G401 (cell line): ENCODE data around the gene MKLN1. TPM values are rescaled to one million over a fixed set of nuclear protein-coding genes. Genes with fewer than 3 reads are reported as not detected.
"Not testable (repeated sequence)": the region's sequence is repeated elsewhere in the genome, so short reads cannot be mapped to it uniquely, and the experiment has no call there.

ENCODE experiments used
- DNase-seq: peaks from one replicate; pipeline ENCODE4 v3.0.0-alpha.2; 2015; ENCODE audit warnings: low spot score
- in situ Hi-C: cut with HindIII; loops from 2 replicates; pipeline ENCODE4 v1.10.0; 2016; ENCODE audit warnings: low sequenced_read_pairs, mixed read lengths
- total RNA-seq: library from RNA; depleted of rRNA; stranded (reverse); fragments of >200 nt; shearing (Covaris generic); gene quantifications from 2 replicates; pipeline ENCODE4 v1.2.3, GENCODE V29; 2014

The MKLN1 gene
- total RNA-seq, 1 experiment from 2014 or later: 37.5 TPM

DNA sequence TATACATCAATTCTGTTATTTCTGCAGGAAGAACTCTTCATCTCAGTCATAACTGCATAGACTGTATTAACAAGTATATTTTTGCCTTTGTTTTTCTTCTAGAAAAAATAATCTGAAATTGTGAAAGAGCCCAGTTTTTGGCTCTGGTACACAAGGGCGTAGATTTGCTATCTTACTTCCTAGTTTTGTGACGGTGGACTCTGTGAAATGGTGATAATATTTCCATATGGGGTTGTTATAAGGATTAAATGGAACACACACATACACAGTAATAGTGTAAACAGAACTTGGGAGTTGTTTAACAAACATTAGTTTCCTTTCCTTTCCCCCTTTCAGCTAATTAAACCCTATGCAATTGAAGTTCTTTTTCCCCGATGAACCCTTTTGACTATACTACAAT lies 108.7 kb downstream of the MKLN1 start:
- in situ Hi-C loops: no loop called here

DNA sequence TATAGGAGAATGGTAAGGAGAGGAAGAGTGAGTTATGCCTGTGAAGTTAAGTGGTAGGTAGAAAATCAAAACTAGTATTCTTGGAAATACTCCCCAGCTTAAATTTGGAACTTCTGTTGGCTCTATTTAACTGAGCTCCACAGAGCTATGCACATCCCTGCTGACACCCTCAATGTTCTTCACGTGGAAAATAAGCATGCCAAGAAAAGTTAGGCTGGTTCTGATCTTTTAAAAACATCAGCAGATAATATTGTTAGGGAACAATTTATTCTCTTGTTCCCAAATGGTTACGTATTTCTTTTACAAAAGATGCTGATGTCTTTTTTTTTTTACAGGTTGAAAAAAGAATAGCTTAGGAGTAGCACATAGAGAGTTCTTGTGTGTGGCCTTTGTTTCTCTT lies 111.3 kb downstream of the MKLN1 start:
- no peak for DNase-seq
- in situ Hi-C loops: no loop called here

More for the DNA sequence above, 108.7 kb downstream of the MKLN1 start:
- DNase-seq: no peak

GRCh38 chr7:131443496-131443895 lies 115.8 kb downstream of the MKLN1 start:
- in situ Hi-C loops: no loop called here
- DNase-seq: no peak

DNA sequence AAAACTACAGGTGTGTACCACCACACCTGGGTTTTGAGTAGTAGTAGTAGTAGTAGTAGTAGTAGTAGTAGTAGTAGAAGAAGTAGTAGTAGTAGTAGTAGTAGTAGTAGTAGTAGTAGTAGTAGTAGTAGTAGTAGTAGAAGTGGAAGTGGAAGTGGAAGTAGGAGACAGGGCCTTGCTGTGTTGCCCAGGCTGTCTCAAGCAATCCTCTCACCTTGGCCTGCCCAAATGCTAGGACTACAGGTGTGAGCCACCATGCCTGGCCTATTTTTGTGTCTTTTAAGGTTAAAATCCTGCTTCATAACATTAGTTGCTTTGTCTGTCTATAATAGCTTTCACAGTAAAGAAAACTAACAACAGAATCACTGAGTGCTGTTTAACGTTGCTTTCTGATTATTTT lies 117.0 kb downstream of the MKLN1 start:
- in situ Hi-C loops: no loop called here

DNA sequence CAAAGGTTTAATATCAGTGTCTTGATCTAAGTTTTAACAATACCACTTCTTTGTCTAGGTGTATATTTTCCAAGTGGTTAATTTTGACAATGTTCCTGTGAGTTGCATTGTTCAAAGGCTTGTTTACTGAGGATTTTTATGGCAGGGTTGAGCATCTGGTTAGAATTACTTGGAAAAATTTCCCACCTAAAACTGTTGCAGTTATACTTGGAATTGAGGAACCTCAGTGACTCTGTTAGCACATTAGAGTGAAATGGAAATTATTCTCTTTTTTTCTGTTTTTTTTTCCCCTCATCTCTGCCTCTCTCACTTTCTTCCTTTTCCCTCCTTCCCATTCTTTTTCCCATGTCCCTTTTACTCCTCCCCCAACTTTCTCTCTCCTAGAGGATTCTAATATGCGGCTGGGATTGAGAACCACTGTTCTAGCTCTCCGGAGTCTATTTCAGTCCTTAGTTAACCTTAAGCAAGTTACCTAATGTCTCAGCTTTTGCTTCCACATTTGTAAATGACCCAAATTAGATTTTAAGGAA lies 121.8 kb downstream of the MKLN1 start:
- in situ Hi-C loops: no loop called here
- no peak for DNase-seq

More for the DNA sequence above, 117.0 kb downstream of the MKLN1 start:
- DNase-seq: no peak

DNA sequence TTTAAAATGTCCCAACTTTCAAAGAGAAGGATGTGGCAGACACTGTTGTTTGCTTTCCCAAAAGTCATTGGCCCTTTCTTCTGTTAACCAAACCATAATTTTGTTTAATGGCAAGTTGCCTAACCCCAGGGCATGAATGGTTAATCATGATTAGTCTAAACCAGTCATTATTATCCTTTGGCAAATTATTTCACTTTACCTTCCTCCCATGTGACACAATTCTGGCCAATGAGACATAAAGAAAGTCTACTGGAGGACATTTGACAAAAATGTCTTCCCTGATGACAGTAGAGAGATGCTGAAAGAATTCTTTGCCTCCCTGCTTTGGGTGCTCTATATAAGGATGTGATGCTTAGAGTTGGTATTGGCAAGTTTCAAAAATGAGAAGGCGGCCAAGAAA lies 126.8 kb downstream of the MKLN1 start:
- in situ Hi-C loops: no loop called here
- DNase-seq: no peak

- DNase-seq: no peak
These were observed 127.3 kb downstream of the MKLN1 start for GRCh38 chr7:131455001-131455400.

DNA sequence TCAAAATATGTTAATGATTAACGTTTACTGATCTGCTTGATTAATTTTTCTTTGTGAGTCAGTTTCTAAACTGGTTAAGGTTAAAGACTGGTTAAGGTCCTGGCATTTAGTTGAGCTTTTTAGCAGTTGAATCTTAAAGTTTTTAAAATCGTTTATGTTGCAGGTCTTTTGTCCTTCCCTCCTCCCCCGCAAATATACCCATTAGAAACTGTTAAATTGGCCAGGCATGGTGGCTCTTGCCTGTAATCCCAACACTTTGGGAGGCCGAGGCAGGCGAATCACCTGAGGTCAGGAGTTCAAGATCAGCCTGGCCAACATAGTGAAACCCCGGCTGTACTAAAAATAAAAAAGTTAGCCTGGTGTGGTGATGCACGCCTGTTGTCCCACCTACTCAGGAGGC lies 127.9 kb downstream of the MKLN1 start:
- in situ Hi-C loops: no loop called here
- no peak for DNase-seq

More at GRCh38 chr7:131455001-131455400, 127.3 kb downstream of the MKLN1 start:
- in situ Hi-C loops: no loop called here

DNA sequence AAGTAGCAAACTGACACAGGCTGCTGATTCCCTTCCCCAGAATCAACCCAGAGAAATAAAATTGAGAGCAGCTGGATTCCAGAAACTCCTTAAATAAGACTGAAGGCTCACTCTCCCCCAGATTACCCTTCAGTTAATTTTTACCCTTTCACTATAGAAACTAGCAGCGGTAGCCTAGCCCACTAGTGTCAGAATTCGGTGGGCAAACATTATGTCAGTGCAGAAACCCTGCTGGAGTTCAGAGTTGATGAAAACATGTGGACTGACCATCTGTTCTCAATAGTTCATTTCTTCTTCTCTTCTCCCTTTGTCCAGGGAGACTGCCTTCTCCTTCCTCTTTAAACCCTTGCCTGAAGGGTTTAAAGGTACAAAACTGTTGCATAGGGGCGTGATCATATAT lies 128.7 kb downstream of the MKLN1 start:
- in situ Hi-C loops: no loop called here
- DNase-seq: no peak

DNA sequence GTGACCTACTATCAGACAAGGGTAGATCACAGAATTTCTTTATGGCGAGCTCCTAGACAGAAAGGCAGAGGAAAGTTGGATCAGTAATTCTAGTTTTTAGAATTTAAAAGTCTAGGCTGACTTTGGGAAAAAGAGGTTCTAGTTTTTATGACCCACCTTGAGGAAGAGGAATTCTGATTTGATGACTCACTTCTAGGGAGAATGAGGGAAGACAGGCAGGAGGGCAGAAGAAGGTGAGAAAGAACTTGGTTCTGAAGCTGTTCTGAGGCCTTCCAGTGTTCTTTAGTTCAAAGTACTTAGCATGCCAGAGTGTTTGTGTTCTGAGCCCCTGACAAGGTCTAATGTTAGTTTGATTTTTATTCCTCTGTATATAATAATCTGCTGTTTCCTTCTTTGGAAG lies 131.6 kb downstream of the MKLN1 start:
- in situ Hi-C loops: no loop called here
- no peak for DNase-seq

DNA sequence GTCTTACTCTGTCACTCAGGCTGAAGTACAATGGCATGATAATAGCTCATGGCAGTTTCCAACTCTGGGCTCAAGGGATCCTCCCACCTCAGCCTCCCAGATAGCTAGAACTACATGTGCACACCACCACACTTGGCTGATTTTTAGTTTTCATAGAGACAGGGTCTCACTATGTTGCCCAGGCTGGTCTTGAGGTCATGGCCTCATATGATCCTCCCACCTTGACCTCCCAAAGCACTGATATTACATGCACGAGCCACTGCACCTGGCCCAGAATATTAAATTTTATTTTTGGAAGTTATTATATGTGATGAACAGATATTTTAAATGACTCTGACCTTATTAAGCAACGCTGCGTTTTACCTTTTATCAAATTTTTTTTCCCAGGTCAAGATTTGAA lies 134.4 kb downstream of the MKLN1 start:
- no peak for DNase-seq
- in situ Hi-C loops: no loop called here

- DNase-seq, in situ Hi-C loops: not testable (repeated sequence)
These were observed 135.0 kb downstream of the MKLN1 start for GRCh38 chr7:131462715-131463114.

- in situ Hi-C loops: no loop called here
- no peak for DNase-seq
These were observed 139.2 kb downstream of the MKLN1 start for GRCh38 chr7:131466735-131467365.

DNA sequence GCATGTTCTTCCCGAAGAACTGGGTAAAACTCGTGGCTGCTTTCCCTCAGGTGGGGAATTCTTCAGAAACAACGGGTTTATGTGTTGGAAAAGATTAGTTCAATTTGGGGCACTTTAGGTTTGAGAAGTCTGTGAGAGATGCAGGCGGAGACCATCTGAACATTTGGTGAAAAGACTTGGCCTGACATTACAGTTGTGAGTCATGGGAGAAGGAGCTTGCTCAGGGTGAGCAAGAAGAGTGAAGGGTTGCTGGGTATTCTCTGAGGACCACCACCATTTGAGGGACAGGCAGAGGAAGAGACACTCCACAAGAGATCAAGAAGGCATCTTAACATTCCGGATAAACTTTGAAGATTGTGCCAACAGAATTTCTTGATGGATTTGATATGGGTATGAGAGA lies 140.1 kb downstream of the MKLN1 start:
- no peak for DNase-seq

DNA sequence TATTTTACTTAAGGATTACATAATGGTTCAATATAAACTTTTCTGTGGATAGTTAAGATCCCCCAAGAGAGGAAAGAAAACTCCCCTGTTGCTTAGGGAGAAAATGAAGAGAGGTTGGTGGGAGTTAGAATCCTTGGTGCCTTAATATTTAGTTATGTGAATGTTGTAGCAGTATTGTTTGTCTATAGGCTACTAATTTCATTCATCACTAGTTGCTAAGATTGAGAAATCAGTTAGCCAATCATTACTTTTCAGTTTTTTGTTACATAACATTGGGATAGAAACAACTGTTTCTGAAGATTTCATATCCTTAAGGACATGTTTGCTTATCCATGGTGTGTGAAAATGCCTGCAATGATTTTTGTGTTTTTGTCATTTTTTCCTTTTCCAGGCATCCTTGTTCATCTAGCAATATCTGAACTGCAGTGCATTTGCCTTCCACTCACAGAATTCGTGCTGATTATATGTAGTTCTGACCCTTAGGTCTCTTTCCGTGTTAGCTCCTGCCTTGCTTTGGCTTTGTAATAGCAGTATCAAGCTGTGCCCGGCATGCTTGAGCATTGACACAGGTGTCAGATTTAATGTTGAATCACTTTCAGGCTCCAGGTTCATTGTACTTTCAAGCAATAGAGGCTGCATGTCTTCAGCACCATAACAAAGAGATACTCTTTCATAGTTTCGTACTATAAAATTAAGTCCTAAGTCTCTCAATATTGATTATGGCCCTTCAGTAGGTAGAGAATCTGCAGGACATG lies 143.8 kb downstream of the MKLN1 start:
- in situ Hi-C loops: no loop called here

More for the DNA sequence above, 140.1 kb downstream of the MKLN1 start:
- in situ Hi-C loops: no loop called here

GRCh38 chr7:131476740-131477139 lies 149.1 kb downstream of the MKLN1 start:
- in situ Hi-C loops: no loop called here
- DNase-seq: no peak

More for the DNA sequence above, 143.8 kb downstream of the MKLN1 start:
- no peak for DNase-seq

DNA sequence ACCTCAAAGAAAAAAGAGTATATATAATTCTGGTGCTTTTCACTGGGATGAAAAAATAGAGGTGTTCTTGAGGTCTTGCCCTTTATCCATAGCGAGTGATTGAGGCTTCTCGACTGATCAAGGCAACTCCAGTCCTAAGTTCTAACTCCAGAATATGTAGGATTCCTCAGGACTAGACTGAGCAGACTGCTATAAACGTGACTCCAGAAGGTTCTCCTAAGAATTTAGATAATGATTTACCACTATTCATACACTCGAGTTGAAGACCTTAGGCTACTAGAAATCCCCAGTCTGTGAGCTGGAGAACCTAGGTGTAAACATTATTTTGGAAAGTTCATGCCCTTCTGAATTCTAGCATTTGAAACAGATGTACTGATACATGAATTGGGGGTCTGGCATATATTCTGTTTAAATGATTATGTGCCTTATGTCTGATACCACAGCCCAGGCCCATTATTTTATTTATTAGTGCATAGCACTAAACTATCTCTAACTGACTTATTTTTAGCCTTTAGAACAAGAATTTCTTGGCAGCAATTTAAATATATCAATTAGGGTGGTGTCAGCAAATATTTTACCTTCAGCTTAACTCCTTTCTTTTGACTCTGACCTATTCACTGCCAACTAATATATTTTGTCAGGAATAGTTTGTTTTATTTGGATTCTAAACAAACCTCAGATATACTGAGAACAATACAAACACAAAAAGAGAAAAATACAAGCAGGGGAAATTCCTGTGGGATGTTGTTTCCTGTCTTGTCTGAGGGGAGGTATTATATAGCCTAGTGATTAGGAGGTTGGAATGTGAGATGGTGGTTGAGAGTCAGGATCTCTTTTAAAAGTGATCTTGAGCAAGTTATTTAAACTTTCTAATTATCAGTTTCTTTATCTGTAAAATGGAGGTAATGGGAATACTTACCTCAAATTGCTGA lies 153.0 kb downstream of the MKLN1 start:
- in situ Hi-C loops: no loop called here
- no peak for DNase-seq

GRCh38 chr7:131482800-131483199 lies 155.1 kb downstream of the MKLN1 start:
- DNase-seq: no peak
- in situ Hi-C loops: no loop called here

DNA sequence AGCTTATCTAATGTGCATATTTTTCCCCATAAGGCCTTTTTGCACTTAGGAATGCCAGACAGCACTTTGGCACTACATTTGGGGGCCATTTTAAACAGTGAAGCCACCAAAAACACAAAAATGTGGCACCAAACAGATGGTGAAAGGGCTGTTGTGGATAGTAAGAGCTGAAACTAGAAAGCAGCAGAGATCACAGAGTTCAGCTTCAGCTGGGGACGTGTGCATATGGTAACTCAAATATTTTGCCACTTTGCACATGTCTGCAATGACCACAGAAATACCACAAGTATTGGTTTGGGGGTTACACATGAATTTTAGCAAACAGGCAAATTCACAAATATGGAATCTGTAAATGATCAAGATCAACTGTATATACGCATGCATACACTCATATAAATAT lies 155.9 kb downstream of the MKLN1 start:
- no peak for DNase-seq
- in situ Hi-C loops: no loop called here

DNA sequence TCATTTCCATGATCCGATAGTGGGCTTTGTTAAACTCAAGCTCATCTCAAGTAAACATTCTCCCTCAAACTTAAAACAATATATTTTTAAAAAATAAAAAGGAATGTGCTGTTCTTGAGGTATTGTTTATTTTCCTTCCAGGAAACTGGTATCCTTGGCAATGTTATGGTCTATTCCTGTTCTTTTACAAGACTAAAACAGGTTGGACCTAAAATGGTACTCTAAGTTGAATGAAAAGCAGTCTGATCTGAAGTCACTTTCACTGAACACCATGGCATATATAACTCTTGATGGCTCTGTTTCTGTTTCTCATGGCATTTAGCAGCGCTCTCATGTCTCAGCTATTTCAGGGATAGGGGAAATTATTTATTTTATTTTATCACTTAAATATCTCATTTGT lies 158.7 kb downstream of the MKLN1 start:
- in situ Hi-C loops: no loop called here
- DNase-seq: no peak
